OCI-LY1 (cell line): Measurements from ENCODE around the gene ANKFY1.

Experiments used
- CTCF ChIP-seq: fragments of 200-600 bp; sonication (generic), shearing (Covaris generic); IDR thresholded peaks from 2 replicates; pipeline ENCODE4 v1.5.1; 2017; ENCODE audit warnings: mild to moderate bottlenecking, antibody characterized with exemption, low read length, moderate library complexity, mixed read lengths
- EZH2 ChIP-seq: fragments of 200-600 bp; sonication (generic), shearing (Covaris generic); IDR thresholded peaks from 2 replicates; pipeline ENCODE4 v1.8.0; 2017; ENCODE audit warnings: borderline replicate concordance, mixed run types, mild to moderate bottlenecking, antibody characterized with exemption, low read length, moderate library complexity, mixed read lengths

- no peak for TF ChIP-seq CTCF
- no peak for TF ChIP-seq EZH2
These were observed 31.5 kb downstream of the ANKFY1 start for GRCh38 chr17:4232168-4232813.
